GM12872 (cell line): ENCODE measurements around the gene FGF5.

Experiments
- TF ChIP-seq, protein P1 (sequence below): IDR thresholded peaks from 3 replicates; pipeline ENCODE4 v1.5.1; 2011; ENCODE audit warnings: low read depth, mild to moderate bottlenecking, low read length, moderate library complexity; ENCODE audit not compliant: insufficient read depth

FGF5 gene

DNA sequence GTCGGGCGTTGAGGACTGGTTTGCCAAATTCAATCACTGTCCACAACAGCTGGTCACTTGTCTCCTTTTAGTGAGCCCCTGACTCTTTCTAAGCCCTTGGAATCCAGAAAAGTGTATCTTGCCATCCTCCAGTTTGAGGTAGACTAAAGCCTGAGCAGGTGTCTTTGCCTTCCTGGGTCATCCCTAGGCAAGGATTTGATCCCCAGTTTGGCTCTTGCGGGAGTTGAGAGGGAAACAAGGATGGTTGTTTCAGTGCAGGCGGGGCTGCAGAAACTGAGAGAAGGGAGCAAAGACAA lies 2.2 kb upstream of the FGF5 start:
- TF ChIP-seq, protein P1, sequence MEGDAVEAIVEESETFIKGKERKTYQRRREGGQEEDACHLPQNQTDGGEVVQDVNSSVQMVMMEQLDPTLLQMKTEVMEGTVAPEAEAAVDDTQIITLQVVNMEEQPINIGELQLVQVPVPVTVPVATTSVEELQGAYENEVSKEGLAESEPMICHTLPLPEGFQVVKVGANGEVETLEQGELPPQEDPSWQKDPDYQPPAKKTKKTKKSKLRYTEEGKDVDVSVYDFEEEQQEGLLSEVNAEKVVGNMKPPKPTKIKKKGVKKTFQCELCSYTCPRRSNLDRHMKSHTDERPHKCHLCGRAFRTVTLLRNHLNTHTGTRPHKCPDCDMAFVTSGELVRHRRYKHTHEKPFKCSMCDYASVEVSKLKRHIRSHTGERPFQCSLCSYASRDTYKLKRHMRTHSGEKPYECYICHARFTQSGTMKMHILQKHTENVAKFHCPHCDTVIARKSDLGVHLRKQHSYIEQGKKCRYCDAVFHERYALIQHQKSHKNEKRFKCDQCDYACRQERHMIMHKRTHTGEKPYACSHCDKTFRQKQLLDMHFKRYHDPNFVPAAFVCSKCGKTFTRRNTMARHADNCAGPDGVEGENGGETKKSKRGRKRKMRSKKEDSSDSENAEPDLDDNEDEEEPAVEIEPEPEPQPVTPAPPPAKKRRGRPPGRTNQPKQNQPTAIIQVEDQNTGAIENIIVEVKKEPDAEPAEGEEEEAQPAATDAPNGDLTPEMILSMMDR, result no peak

DNA sequence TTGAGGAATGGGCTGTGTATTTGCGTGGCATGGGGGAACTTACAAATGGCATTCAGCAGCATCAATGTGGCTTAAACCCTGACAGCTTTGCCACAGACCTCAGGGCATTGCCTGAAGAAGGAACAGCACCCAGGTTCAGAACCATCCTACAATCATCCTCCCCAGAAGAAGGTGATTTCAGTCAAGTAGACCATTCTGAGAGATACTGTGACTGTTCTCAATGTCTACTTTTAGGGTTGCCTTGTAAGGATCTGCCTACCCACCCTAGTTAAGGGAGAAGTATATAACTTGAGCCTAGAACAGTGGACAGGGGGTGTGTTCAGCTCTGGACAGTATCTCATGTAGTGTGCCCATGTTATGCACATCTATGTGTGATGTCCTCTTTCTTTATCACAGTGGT lies 1.6 kb upstream of the FGF5 start:
- TF ChIP-seq, protein P1, result no peak

DNA sequence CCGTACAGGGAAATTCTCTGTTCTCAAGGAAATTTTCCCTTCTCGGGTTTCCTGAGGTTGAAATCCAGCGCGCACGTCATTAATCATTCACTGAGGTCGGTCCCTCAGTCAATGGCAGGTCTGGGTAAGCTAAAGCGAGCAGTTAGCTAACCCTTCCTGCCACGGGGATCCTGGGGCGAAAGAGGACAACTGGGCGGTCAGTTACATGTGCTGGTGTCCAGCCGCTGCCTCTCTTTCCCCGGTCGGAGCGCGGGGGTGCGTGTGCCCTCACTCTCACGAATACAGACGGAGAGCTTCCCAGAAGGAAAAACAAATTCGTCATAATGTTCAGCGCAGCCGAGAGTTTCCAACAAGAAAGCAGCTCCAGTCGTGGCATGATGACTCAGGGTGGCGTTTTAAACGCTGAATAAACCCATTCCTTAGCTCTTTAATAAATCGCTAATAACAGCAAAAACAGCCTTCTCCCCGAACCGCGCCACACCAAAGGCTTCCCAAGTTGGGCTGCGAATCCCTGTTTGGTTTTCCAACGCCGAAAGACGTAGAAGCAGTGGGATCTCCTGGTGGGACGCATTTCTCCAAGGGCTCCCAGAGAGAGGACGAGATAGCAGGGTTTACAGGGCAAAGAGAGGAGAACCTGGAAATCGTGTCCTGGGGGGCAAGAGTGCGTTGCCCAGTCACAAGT lies 752 bp upstream of the FGF5 start:
- TF ChIP-seq, protein P1, result no peak

DNA sequence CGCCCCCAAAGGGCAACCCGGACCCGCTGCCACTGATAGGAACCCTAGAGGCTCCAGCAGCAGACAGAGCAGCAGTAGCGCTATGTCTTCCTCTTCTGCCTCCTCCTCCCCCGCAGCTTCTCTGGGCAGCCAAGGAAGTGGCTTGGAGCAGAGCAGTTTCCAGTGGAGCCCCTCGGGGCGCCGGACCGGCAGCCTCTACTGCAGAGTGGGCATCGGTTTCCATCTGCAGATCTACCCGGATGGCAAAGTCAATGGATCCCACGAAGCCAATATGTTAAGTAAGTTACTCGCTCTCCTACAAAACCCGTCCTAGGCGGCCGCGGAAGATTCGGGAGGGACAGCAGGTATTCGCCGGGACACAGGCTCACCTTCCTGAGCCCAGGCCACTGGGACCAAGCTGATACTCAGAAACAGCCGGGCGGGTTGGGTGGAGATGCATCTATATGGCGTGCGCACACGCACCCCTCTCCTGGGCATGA lies 477 bp downstream of the FGF5 start:
- TF ChIP-seq, protein P1, result no peak

DNA sequence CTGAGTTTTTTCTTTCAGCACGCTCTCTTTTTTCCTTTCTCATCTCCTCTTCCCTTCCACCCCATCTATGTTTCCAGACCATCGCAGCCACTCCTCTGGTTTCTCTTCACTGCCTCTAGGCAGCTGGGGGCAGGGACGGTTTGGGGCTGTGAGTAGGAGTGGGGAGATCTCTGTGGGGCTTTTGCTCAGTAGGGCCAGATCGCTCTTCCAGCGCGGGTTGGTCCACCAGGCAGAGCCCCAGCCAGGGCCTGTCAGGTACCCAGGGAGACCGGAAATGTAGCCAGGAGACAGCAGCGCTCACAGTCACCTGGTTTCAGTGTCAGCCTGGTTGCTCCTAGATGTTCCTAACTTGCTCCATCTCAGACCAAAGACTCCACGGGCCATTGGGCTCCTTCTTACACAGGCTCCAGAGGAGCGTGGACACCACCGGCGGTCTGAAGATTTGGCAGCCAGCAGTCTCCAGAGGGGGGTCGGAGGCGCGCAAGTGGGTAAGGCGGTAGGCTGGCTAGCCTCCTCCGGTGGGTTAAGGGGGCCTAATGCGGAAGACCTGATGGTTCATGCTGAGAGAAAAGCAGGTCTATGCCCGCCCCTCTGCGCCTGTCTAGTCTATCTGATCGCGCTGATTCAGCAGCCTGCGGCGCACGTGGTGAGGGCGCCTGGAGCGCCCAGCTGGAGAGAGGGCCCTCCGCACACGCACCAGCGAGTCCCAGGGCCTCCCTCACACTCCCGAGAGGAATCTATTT lies 1.8 kb downstream of the FGF5 start:
- TF ChIP-seq, protein P1, result no peak

DNA sequence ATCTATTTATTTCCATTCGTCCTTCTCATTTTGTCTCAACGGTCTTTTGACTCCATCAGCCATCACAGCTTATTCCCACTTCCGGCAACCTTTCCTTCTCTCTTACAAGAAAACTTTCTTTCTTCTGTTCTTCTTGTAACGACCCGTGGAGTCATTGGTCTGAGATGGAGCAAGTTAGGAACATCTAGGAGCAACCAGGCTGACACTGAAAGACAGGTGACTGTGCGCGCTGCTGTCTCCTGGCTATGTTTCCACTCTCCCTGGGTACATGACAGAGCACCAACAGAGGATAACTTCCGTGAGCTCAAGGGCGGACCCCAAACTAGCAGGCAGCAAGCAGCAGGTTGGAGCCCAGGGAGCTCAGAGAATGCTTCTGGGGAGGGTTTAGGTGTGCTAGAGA lies 2.5 kb downstream of the FGF5 start:
- TF ChIP-seq, protein P1, result no peak

DNA sequence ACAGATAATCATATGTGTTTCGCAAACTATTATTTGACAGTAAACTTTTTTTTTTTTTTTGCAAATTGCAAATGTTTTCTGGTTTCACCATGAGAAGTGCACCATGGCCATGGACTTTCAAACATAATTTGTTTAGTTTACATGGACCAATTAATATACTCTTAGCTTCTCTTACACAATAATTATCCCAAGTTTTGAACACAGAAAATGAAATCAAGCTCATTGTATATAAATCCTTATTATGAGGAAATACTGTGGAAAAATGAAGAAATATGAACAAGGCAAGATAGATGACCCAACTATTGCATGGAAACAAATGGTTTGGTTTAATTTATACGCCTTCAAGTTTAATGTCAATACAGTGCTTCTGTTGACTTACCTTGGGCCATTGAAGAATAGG lies 3.9 kb downstream of the FGF5 start:
- TF ChIP-seq, protein P1, result no peak
